HG03457 (cell line): Measurements from ENCODE around the gene CALCR.
"Not testable (repeated sequence)": the region's sequence is repeated elsewhere in the genome, so short reads cannot be mapped to it uniquely, and the experiment has no call there.

ENCODE experiments used
- ATAC-seq: cut with Tn5 transposase; IDR thresholded peaks from one replicate; pipeline ENCODE4 v1.9.1; 2021; ENCODE audit warnings: moderate number of reproducible peaks; ENCODE audit not compliant: unreplicated experiment

Gene CALCR

GRCh38 chr7:93562106-93562505 is 12.4 kb downstream of the CALCR start:
- ATAC-seq: no peak

GRCh38 chr7:93559639-93560491 is 14.7 kb downstream of the CALCR start:
- no peak for ATAC-seq

- ATAC-seq: no peak
These were observed 15.6 kb downstream of the CALCR start for GRCh38 chr7:93558705-93559614.

GRCh38 chr7:93551931-93552330 is 22.6 kb downstream of the CALCR start:
- no peak for ATAC-seq

GRCh38 chr7:93551063-93551895 is 23.2 kb downstream of the CALCR start:
- ATAC-seq: no peak

- no peak for ATAC-seq
These were observed 26.8 kb downstream of the CALCR start for GRCh38 chr7:93547716-93548115.

GRCh38 chr7:93544691-93545090 is 29.8 kb downstream of the CALCR start:
- ATAC-seq: no peak

- ATAC-seq: no peak
These were observed 36.5 kb downstream of the CALCR start for GRCh38 chr7:93538061-93538460.

GRCh38 chr7:93535616-93536015 is 38.9 kb downstream of the CALCR start:
- no peak for ATAC-seq

GRCh38 chr7:93530701-93531100 is 43.8 kb downstream of the CALCR start:
- ATAC-seq: no peak

GRCh38 chr7:93516834-93517233 is 57.7 kb downstream of the CALCR start:
- ATAC-seq: no peak

- no peak for ATAC-seq
These were observed 59.4 kb downstream of the CALCR start for GRCh38 chr7:93515144-93515543.

- no peak for ATAC-seq
These were observed 65.2 kb downstream of the CALCR start for GRCh38 chr7:93509303-93509702.

- ATAC-seq: no peak
These were observed 71.4 kb downstream of the CALCR start for GRCh38 chr7:93503088-93503487.

GRCh38 chr7:93491860-93492259 is 82.7 kb downstream of the CALCR start:
- ATAC-seq: not testable (repeated sequence)

GRCh38 chr7:93476491-93477344 is 97.8 kb downstream of the CALCR start:
- ATAC-seq: no peak

- no peak for ATAC-seq
These were observed 98.7 kb downstream of the CALCR start for GRCh38 chr7:93475811-93476210.

- no peak for ATAC-seq
These were observed 103.1 kb downstream of the CALCR start for GRCh38 chr7:93471456-93471855.

GRCh38 chr7:93463764-93464163 is 110.8 kb downstream of the CALCR start:
- ATAC-seq: no peak

- ATAC-seq: no peak
These were observed 113.2 kb downstream of the CALCR start for GRCh38 chr7:93461350-93461749.
